GM13976 (cell line): ENCODE data around the gene PXDC1.

Experiments
- DNase-seq: peaks from one replicate; pipeline ENCODE4 v3.0.0; 2012; ENCODE audit warnings: low spot score
- CTCF ChIP-seq: IDR thresholded peaks from 2 replicates; pipeline ENCODE4 v1.5.1; 2012; ENCODE audit warnings: borderline replicate concordance, mild to moderate bottlenecking; ENCODE audit not compliant: insufficient read depth; ENCODE audit errors: extremely low read depth, missing control alignments, control extremely low read depth
- in situ Hi-C: fragments of 300-500 bp; cut with MboI; formaldehyde crosslinking; loops from one replicate; pipeline ENCODE4 v1.12.0; 2022; ENCODE audit warnings: low sequenced_read_pairs, mixed read lengths, inconsistent platforms; ENCODE audit not compliant: unreplicated experiment

The PXDC1 gene

GRCh38 chr6:3711776-3712175 lies 39.7 kb downstream of the PXDC1 start:
- TF ChIP-seq CTCF, result no peak
- in situ Hi-C loops, result no loop called here
- no peak for DNase-seq

DNA sequence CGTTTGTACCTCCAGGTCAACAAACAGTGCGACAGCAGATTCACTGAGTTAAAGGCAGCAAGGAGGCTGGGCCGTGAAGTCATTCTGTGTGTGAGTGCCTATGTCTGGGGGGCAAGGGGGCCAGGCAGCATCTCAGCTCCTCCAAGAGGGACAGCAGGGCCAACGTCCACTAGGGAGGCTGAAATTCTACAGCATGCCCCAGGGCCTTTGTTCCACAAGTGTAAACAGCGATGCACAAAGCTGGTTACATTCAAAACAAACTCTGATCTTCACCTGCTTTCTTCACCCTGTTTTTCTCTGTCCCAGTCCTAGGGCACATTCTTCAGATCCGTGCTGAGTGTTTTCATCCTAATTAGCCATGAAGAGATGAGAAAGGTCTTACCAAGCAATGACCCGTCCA lies 41.1 kb downstream of the PXDC1 start:
- DNase-seq, result no peak
- in situ Hi-C loops, result no loop called here
- no peak for TF ChIP-seq CTCF

GRCh38 chr6:3708540-3708939 lies 43.0 kb downstream of the PXDC1 start:
- no peak for TF ChIP-seq CTCF

DNA sequence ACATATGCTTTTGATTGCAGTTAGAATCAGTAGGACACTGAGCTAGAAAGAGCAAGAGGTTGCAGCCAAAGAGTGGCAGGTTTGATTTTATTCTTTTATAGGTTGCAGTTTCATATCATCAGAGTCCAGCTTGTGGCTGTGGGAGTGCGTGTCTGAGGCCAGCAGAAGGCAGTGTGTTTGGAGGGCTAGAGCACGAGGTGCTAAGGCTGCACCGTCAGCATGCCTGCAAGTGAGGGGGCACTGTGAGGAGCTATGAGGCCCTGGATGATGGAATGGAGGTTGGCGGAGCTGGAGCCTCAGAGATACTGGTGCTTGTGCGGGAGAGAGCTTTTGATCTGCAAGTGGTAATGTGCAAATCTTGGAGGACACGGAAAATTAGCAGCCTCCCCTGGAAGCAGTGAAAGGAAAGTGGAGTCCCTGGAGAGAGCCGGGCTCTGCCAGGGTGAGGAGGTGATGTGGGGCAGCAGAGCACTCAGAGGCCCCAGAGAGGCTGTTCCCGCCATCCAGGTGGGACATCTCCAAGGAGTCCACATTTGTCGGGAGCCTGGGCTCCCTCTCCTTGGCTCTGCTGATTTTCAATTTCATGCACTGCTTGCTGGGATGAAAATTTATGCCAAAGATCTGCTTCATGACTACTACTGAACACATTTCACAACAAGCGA lies 43.6 kb downstream of the PXDC1 start:
- TF ChIP-seq CTCF, result no peak
- DNase-seq, result no peak
- in situ Hi-C loops, result no loop called here

More at GRCh38 chr6:3708540-3708939, 43.0 kb downstream of the PXDC1 start:
- DNase-seq, result no peak
- in situ Hi-C loops, result no loop called here

- in situ Hi-C loops, result no loop called here
- TF ChIP-seq CTCF, result no peak
- DNase-seq, result no peak
Observed at GRCh38 chr6:3707024-3707423, 44.5 kb downstream of the PXDC1 start.

GRCh38 chr6:3706547-3706946 lies 45.0 kb downstream of the PXDC1 start:
- in situ Hi-C loops, result no loop called here
- no peak for TF ChIP-seq CTCF
- DNase-seq, result no peak
